Sigmoid colon (tissue), 4 donors: Measurements from ENCODE around the gene PRKN.

Experiments
- CTCF ChIP-seq, 4 experiments: fragments of 450-650 bp in 3 of 4; fragments of 200-600 bp in 1 of 4; IDR thresholded peaks; one replicate each; pipeline ENCODE4 v1.5.1; 2016 to 2019; ENCODE audit warnings: antibody characterized with exemption in 4 of 4, mild to moderate bottlenecking in 3 of 4, moderate library complexity in 2 of 4
- EP300 ChIP-seq, 4 donors: sonication (generic); formaldehyde crosslinking; IDR thresholded peaks; one replicate each; pipeline ENCODE4 v1.6.1; 2017; ENCODE audit warnings: antibody characterized with exemption in 4 of 4
- POLR2A ChIP-seq, 2 donors: fragments of 450-650 bp; IDR thresholded peaks; one replicate each; pipeline ENCODE4 v1.6.1; 2016; ENCODE audit warnings: antibody characterized with exemption in 2 of 2, mild to moderate bottlenecking in 2 of 2, moderate library complexity in 2 of 2

DNA sequence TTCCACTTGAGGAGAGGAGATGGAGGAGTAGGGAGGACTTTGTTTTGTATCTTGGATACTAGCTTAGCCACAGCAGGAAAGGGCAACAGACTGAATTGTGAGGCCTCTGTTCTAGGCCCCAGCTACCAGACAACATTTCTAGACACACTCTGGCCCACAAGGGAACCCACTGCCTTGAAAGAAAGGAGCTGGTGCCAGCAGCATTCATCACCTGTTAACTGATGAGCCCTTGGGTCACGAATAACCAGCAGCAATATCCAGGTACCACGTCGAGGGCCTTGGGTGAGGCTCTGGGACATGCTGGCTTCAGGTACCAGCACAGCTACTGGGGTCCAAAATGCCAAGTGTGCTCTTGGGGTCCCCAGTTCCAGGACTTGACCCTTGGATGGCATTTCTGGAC is 165.5 kb downstream of the PRKN start:
- TF ChIP-seq POLR2A (IDR thresholded peaks at IDR 0.05) (no peak), CTCF (IDR thresholded peaks at IDR 0.05) (no peak), EP300 (IDR thresholded peaks at IDR 0.05) (no peak)
